NCI-H82 treated with DMSO at 0.1 percent for 48 hours (cell line): Measurements from ENCODE around the gene LRIG1.

Experiments used
- DNase-seq: peaks from one replicate; lab custom pipeline; 2025; ENCODE audit not compliant: unreplicated experiment; lab: John Stamatoyannopoulos, UW

The LRIG1 gene

DNA sequence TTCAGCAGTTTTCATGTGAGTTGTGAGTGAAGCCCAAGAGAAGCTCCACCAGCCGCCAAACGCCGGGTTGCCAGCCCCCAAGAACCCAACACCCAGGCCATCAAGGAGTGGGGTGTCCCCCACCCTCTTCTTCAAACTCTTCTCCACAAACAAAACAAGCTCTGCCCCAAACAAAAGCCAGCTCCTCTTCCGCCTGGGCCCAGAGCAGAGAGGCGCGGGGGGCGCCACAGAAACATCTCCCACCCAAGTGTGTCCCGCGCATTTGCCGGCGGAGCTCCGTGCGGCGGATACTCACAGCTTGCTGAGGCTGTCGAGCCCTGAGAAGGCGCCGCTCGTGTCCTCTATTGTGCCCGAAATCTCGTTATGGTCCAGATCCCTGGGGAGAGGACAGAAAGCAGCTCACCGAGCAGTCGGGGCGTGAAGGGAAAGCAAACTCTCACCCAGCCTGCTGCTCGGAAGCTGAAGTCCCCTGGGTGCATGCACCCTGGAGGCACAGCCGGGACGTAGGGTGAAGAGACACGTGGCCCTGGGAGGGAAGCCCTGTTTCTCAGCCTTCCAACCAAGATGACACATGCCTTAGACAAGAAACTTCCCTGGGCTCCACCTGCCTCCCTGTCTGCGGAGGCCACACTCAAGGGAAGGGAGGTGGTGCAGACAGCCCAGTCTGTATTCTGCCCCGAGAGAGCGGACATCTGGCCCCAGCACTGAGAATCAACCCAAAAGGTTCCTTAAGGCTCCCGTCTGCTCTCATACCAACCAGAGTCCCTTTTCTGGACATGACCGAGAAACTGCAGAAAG lies 95.7 kb downstream of the LRIG1 start:
- DNase-seq, result no peak

GRCh38 chr3:66404197-66404596 lies 96.6 kb downstream of the LRIG1 start:
- DNase-seq, result no peak

DNA sequence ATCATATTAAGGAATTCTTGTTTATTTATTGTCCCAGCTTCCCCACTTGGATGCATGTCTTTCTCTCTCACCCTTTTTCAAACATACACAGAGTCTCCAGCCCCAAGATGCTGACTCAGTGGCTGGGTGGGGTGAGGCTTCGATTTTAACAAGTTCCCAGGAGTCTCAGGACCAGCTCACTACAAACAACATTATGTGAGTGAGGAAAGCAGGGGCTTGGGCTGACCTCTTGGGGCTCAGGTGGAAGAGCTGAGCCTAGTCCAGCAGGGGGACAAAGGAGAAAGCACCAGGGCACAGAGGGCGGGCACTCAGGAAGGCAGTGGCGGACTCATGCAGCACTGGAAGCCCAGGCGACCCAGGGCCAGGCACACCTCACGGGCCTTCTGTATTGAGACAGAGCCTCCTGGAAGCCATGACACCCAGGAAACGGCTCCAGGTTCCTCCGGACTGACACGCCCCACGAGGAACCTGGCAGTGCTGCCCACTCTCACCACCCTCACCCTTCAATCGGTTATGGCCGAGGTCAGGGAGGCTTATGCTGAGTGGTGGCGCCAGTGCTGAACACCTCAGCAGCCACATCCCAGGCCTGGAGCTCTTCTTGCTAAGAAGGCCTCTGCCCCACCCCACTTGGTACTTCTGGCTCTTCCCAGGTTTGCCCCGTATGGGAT lies 97.4 kb downstream of the LRIG1 start:
- DNase-seq, result no peak

DNA sequence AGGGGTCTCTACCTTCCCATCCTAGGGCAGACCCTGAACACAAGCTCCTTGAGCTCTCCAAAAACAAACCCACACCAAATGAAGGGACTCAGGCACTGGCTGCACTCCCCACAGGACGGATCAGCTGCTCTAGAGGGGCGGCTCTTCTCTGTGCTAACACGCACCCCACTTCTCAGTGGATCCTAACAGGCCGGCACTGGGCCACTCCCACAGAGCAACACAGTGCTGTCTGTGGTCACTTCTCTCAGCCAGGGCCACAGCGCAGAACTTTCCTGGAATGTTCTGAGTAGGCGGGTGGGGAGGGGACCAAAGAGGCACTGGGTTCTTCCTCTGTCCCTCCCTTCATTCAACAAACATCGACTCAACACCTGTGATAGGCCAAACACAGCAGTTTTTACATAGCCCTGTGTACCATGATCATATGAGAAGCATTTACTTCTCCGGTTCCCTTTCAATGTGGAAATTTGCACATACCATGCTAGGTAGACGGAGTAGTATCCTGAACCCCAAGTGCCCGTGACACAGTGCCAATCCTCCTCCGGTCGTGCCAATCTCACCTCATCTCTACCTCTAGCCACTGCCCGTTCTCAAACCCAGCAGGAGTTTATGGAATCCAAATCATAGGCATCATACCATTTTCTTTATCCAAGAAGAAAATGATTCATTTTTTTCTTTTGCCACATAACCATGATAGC lies 98.1 kb downstream of the LRIG1 start:
- DNase-seq, result no peak

GRCh38 chr3:66401675-66402491 lies 98.9 kb downstream of the LRIG1 start:
- DNase-seq, result no peak

- DNase-seq, result no peak
These were observed 99.7 kb downstream of the LRIG1 start for GRCh38 chr3:66401157-66401550.

DNA sequence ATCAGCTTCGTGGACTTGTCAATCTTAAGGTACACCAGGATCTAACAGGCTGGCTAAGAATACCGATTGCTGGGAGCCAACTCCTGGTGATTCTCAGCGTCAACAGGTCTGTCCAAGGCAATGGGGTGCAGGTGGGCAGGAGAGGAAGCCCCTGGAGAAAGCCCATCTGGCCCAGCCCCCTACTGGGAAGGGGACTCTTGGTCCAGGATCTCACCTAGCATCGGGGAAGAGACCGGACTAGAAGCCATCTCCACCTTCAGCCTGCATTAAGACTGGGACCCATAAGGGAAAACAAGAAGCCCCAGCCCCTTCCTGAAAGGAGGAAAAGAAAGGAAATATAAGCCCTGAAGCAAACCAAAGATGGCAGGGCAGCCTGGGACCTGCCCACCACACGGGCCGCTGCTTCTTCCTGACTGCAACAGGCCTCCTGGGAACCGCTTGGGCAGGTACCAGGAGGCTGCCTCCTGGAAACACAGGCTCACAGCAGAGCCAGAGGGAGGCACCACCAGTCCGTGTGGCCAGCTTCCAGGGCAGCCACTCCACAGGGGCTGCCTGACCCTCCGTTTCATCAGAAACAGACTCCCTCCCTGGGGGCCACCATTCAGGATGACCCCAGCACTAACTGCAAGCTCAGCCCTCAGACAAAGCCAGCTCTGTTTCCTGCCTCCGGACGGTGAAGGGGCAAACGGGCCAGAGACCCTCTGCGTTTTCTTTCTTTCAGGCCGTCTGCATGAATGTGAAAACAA lies 100.2 kb downstream of the LRIG1 start:
- DNase-seq, result no peak

- no peak for DNase-seq
These were observed 101.1 kb downstream of the LRIG1 start for GRCh38 chr3:66399529-66400232.

DNA sequence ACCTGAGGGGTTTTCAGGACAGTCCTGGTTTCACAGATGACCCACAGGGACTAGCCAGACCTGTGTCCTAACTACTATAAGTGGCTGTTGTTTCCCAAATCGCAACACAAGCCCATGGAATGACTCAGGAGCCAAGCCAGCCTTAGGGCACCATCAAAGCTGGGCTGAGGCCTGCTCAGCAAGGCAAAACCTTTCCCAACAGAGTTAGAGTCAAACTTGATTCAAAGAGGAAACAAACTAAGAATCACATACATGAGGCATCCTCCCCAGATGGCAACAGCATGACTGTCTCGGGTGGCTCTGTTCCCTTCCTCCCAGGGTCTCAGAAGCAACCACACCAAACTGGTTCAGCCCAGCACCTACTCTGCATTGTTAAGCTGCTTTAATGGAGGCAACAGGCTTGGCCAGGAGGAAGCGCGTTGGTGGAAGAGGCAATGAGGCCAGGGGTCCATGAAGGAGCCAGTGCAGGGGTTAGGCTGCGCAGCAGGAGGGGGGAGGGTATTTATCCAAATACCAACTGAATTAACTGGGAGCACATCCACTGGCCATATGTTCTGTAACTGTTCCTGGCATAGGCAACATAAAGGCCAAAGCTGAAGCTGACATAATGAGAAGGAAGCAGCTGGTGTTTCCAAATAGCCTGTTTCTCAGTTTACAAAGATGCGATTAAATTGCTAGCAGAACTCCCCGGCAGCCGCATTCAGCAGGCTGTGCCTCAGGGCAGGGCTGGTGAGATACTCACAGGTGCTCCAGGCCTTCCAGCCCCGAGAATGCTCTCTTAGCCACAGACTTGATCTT lies 102.4 kb downstream of the LRIG1 start:
- peak; percentile 83 for DNase-seq

GRCh38 chr3:66397745-66398144 lies 103.1 kb downstream of the LRIG1 start:
- no peak for DNase-seq

GRCh38 chr3:66396888-66397287 lies 103.9 kb downstream of the LRIG1 start:
- DNase-seq, result no peak

DNA sequence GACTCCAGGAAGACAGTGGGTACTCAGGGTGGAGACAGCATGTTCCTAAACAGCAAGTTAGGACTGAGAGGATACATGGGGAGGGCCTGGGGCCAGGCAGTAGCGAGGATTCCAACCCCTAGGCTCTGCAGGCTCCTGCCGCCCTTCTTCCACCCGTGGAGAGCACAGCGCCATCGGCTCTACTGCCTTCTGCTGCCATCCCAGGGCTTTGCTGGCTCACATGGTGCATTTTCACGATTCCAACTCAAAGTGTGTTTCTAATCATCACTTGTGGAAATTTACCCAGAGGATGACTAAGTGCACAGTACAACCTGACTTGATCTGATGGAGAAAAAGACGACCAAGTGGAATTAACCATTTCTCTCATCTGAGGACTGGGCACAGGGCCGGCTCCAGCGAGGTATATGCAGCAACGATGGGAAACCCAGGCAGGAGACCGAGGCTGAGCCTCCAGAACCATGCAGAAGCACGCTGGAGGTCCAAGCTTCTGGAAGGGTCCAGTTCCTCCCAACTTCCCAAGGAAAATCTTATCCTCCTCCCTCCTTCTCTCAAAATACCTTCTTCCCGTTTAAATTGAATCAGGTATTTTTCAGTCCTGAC lies 104.6 kb downstream of the LRIG1 start:
- no peak for DNase-seq

DNA sequence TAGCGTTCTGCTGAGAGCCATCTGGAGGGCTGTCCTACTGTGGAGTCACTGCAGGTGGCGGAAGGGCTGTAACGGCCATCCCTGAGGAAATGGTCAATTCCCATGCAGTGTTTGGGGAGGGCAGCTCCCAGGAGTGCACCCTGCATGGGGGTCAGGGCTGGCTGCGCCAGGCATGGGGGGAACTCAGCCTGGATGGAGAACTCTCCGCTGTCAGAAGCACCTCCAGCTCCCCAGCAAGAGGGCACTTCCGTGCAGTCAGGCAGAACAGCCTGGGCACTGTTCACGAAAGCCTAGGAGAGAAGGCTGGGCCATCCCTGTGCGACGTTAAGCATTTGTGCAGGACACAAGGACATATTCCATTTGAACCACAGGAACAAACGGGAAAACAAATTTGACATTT lies 105.2 kb downstream of the LRIG1 start:
- no peak for DNase-seq

DNA sequence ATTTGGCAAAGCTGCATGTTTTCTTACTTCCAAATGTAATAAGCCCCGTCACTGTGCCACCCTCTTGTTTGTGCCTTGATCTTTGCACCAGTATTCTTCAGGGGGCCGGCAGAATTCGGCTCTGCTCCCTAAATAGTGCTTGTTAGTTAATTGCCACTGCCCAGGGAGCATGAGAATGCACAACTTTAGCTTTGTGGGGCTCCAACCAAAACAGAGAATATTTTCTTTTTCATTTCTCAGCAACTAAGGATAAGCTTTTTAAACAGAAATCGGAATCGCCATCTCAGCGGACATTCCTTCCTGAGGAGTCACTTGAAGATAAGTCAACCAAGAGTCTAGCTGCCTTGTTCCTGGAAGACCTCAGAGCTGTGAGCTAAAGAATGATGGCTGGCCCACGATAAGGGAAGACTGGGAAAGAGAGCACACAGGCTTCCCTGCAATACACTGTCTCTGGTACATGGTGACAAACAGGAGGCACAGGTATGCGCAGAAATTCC lies 106.0 kb downstream of the LRIG1 start:
- DNase-seq, result no peak

GRCh38 chr3:66394019-66394752 lies 106.6 kb downstream of the LRIG1 start:
- DNase-seq, result no peak

DNA sequence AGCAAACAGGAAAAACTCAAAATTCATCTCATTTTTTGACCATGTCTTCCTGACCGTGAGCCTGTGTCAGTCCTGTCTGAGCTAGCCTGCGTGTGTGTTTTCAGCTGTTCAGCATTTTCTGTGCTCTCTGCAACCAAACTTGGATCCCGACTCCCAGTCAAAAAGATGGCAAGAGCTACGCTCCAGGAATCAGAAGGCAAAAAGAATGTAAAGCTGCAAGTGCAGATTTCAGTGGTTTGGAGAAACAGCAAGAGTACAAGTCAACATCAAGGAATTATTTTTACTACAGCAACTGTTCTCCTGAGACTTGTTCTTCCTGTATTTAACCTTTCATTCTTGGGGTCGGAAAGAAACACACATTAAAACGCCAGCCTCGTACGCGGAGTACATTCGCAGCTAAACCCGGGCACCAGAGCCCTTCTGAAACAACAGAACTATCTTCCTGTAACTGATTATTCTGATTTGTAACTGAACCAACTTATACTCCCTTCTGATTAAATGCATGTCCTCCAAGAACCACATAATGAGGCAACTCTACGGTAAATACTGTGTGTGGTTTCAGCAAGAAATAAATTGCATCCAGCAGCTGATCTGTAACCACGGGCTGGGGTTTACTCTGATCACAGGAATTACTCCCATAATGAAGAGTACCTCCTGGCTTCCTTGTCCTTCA lies 107.4 kb downstream of the LRIG1 start:
- no peak for DNase-seq

- DNase-seq, result no peak
These were observed 107.9 kb downstream of the LRIG1 start for GRCh38 chr3:66392966-66393332.
